Mesenteric fat pad (tissue), 1 donor: Measurements from ENCODE around the gene GSTO2. TPM values are rescaled to one million over a fixed set of nuclear protein-coding genes. Genes with fewer than 3 reads are reported as not detected.

Source experiments
- DNase-seq: peaks from one replicate; pipeline ENCODE4 v3.0.0-alpha.2; 2020; ENCODE audit warnings: low spot score
- total RNA-seq: library from RNA; stranded (reverse); fragmentation: NEBNext Ultra II Directional; extraction: Animal tissue kit (Norgen Biotek cat#: 25700); gene quantifications from one replicate; pipeline ENCODE4 v1.2.1, GENCODE V29; 2021
- donor health status: DM: yes; HTN: yes; CAD: no.

Gene GSTO2
- total RNA-seq, 1 donor from 2014 or later, result 0.45 TPM

DNA sequence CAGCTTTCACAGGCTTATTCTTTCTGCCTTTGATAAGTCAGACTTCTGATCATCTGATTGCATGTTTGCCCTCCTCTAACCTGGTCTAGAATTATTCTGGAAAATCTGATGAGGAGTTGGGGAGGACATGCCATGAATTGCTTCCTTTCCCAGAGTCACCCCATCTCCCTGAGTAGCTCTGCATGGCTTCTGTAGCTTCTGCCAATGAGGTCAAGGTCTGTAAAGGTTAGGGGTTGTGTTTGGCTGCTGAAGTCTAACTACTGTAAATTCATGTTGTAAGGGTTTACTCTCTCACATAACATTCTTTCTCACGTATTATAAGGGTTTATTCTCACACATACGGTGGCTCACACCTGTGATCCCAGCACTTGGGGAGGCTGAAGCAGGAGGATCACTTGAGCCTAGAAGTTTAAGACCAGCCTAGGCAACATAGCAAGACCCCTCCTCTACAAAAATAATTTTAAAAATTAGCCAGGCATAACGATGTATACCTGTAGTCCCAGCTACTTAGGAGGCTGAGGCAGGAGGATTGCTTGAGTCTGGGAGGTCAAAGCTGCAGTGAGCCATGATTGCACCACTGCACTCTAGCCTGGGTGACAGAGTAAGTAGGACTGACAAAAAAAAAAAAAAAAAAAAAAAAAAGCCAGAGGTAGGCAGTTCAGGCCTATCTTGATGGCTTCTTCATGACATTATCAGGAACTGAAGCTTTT lies 10.7 kb downstream of the GSTO2 start:
- DNase-seq, result no peak

DNA sequence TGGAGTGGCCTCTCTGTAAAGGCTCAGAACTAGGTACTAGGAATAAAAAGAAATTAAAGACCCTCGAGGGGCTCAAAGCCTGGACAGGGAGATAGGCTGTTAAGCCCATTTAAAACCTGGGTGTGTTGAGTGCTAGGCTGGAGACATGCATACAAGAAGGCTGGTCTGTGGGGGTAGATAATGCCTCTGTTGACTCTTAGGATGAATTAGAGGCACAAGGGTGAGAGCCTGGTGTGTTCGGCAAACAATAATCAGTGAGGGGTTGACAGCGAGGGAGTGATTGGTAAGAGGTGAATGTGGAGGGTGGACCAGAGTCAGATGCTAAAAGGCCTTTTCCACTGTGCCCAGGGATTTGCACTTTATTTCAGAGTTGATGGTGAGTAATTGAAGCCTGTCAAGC lies 12.7 kb downstream of the GSTO2 start:
- DNase-seq, result no peak

DNA sequence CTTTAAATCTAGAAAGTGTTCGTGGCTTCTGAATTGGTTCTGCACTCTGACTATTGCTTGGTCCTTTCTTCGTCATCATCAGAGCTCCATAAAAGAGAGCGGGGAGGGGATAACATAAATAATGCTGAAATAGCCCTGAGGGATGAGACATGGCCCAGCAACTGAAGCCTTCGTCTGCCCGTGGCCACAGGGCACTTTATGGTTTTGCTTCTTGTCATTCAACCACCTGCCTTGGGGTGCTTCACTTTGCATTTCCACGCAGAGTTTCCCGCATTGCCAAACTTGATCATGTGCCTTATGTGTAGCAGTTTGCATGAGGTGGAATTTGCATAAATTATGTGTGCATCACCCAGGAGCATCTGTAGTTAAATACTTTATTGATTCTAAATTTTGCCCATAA lies 15.9 kb downstream of the GSTO2 start:
- DNase-seq, result no peak

DNA sequence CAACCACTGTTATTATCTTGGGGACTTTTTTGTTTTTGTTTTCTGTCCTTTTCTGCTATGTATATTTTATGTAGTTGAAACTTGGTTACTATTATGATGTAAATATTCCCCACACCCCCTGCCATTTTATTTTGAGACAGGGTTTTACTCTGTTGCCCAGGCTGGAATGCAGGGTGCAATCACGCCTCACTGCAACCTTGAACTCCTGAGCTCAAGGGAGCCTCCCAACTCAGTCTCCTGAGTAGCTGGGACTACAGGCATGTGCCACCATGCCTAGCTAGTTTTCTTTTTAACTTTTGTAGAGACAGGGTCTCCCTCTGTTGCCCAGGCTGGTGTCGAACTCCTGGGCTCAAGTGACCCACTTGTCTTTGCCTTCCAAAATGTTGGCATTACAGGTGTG lies 18.0 kb downstream of the GSTO2 start:
- DNase-seq, result no peak

DNA sequence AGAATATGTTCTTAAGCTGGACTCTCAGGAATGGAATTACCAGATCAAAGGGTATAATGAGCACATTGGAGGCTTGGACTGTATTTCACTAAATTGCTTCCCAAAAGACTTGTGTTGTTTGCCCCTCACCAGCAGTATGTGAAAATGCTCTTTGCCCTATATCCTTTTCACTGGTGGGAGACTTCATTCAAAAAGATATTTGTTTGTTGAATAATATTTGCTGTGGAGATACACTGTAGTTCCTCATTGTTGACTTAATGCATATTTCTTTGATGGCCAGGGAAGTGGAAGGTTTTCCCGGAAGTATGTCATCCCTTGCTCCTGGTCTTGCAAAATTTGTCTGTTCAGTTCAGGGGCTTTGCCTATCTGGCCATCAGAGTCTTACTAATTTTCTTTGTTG lies 19.4 kb downstream of the GSTO2 start:
- no peak for DNase-seq

DNA sequence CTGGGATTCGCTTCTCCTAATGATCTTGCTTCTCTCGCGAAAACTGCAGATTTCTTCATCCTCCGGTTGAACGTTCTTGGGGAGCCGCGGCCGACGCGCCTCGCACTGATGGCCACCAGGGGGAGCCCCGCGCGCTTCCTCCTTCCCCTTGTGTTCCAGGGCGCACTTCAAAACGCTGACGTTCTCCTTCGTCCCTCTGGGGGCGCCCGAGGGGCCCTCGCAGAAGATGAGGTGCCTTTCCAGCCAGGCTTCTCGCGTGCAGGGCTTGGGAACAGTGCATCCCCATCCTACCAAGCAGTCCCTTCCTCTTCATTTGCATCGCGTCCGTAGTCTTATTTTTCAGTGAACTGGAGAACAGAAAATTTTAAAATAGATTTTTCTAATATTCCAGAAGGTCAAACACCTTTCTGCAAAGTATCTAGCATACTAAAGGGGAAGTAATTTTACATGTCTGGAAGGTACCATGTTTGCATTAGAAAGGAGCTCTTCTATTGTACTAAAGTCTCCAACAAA lies 22.5 kb downstream of the GSTO2 start:
- peak; percentile 97 for DNase-seq

DNA sequence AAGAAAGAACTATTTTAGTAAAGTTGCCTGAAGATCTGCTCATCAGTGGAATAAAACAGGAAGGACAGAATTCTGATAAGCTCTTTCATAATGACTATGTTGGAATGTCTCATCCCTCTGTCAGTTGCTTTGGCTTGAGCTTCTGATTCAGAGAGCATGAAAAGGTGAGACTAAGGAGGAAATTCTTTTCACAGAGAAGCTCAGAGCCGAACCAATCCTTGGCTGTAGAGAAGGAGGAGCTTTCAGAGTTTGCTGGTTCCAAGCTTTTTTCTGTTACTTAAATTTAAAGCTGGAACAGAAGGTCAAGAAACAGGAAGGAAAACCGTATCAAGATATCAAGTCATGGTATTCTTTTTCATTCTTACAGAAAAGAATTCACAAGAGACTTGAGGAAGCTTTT lies 24.0 kb downstream of the GSTO2 start:
- DNase-seq, result no peak

DNA sequence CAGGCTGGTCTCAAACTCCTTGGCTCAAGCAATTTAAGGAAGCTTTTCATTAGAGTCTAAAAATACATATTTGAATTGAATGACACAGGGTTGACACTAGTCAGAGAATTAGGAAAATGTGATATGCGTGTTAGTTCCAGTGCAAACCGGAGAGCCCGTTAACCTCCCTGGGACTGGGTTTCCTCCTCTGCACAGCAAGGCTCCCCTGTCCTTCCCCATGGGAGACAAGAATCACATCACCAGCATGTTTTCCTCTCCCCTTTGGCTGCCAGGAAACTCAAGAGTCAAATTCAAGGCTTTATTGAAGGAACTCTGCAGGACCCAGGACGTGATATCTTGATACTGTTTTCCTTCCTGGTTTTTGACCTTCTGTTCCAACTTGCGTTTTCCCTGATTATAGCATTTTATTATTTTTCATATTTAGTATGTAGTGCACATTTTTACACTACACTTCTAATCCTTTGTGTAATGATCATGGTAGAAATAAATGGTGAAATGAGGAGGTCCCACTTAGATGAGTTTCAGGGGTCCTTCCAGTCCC lies 24.9 kb downstream of the GSTO2 start:
- no peak for DNase-seq

DNA sequence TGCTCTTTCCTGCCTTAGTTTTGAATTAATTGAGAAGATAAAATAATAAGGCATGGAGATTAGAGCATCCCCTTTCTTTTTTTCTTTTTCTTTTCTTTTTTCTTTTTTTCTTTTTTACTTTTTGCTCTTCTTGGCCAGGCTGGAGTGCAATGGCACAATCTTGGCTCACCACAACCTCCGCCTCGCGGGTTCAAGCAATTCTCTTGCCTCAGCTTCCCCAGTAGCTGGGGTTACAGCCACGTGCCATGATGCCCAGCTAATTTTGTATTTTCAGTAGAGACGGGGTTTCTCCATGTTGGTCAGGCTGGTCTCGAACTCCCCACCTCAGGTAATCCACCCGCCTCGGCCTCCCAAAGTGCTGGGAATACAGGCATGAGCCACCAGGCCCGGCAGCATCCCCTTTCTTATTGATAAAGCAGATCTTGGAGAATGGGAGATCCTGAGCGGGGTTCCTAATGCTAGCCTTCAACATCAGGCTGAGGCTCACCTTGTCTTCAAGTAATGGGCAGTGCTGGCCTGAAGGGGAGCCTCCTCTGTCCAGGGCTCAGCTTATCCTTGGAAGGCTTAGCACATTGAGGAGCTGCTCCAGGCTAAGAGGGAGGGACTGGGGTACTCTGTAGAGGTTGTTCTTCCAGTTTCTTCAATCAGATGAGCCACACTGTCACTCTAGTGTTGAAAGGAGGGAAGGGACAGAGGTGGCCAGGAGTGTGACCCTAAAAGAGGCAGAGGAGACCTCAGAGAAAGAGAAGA lies 27.9 kb downstream of the GSTO2 start:
- no peak for DNase-seq

DNA sequence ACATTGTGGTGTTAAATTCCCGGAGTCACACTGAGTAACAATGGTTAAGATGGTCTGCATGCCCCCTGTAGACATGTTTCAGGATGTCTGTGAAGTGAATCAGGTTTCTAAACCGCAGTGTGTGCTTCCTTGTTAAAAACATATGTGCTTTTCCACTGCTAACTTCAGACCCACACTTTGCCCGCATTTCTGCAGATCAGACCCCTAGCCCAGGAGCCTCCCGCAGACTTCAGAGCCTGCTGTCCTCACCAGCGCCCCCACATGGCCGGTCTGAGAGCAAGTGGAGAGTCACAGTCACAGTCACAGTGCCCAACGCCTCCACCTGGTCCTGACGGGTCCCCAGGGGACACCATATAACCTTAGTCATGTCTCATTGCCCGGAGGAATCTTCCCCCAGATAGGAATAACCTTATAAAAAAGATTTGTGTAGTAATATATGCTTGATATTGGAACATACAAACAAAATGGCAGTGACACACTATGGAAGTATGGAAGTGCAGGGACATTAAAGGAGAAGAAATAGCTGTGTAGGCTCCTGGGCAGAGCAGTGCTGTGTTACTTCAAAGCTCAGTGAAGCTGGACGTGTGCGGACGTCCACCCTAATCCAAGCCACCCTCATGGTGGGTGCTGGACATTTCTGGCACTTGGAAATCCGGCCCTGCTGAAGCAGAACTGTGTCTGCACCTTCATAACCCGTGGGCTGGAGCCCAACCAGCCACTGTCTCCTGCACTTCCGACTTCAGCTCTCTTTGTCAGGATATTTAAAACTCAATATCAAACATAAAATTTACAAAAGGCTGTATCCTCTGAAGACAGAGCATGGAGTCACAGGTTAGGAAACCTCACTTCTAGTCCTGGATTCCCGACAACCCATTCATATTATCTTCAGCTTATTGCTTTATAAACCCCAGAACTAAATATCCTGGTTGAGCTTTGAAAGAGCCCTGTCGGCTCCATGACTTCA lies 29.0 kb downstream of the GSTO2 start:
- DNase-seq, result no peak

DNA sequence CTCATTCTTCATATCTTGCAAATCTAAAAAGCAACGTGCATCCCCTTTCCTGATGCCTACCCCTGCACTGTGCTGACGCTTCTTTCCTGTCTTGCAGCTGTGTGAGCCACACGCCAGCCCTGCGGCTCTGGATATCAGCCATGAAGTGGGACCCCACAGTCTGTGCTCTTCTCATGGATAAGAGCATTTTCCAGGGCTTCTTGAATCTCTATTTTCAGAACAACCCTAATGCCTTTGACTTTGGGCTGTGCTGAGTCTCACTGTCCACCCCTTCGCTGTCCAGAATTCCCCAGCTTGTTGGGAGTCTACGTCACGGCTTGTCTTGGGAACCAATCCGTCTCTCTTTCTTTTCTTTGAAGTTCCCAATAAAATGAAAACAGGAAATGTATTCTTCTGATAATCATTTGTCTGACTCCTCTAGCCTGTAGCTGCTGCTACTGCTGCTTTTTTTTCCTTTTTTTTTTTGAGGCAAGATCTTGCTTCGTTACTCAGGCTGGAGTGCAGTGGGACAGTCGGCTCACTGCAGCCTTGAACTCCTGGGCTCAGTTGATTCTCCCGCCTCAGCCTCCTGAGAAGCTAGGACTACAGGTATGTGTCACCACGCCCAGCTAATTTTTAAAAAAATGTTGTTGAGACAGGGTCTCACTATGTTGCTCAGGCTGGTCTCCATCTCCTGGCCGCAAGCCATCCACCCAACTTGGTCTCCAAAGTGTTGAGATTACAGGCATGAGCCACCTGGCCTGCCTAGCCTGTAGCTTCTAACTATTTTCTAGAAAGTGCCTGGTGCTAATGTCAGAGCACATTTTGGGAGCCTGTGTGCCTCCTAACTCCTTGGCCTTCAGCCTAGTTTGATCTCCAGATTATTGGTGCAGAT lies 30.3 kb downstream of the GSTO2 start:
- DNase-seq, result no peak

DNA sequence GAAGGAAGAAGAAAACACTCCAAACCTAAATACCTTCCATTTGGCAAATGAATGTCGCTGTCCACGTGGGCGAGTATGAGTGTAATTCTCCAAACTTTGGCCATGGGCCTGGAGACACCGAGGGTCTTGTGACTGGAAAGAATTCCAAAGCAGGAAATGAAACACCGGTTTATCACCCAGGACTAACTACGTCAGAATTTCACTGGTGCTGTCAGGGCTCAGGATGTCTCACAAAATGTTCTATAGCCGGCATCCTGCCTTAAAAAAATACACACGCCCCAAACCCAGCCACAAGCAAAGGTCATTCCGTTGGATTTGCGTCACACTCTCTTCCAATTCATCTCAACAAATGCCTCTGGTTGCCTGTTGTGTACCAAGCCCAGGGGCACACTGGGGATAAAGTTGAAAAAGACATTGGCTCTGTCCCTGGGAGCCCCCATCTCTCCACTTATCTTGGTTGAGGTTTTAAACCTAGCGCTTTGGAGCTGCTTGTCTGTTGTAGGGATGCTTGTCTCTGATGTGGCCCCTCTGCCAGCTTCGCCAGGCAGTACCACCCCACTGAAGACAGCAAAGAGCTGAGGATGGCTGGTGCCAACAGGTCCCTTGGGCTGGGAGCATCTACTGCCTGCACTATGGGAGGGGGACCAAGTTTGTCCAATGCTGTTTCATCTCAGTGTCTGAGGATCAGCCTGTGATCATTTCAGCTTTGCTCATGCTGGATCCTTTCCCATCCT lies 31.2 kb downstream of the GSTO2 start:
- DNase-seq, result no peak

DNA sequence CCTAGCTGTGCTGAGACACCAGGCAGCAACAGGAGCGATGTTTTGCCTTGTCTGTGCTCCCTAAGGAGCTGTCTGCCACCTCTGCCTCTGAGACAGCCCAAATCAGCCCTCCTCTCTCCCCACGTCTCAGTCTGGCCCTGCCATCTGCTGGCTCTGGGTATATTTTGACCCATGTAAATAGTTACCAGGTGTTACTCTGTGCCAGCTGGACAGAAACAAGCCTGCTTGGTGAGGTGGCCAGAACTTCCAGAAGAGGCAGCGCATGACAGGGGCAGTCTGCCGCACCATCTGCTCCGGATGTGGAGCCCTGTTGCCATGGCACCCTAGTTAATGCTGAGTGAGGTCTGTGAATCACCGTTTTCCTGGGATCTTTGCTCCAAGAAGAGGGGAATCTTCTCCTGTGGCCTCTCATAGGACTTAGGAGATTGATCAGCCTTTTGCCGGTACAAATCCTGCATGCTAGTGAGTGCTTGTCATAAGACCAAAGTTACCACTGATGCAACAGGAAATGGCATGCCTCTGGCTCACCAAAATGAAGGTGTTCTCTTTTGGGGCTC lies 31.8 kb downstream of the GSTO2 start:
- DNase-seq, result peak; percentile 88

DNA sequence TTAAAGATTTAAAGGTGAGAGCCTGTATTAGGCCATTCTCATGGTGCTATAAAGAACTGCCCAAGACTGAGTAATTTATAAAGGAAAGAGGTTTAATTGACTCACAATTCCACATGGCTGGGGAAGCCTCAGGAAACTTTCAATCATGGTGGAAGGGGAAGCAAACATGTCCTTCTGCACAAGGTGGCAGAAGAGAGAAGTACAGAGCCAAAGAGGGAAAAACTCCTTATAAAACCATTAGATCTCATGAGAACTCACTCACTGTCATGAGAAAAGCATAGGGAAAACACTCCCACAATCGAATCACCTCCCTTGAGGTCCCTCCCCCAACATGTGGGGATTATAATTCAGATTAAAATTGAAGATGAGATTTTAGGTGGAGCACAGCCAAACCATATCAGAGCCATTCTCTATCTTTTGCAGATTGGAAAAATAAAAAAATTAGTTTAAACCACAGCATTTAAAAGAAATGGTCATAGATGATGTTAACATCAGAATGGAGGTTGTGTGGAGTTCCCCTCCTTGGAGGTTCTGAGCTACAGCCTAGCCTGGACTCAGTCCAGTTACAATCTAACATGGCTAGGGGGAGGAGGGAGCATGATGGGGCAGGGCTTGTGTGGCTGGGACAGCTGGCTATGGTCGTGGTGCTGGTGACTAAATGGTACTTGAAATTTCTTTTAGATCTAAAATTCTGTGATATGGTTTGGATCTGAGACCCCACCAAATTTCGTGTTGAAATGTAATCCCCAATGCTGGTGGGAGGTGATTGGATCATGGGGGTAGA lies 33.1 kb downstream of the GSTO2 start:
- no peak for DNase-seq

DNA sequence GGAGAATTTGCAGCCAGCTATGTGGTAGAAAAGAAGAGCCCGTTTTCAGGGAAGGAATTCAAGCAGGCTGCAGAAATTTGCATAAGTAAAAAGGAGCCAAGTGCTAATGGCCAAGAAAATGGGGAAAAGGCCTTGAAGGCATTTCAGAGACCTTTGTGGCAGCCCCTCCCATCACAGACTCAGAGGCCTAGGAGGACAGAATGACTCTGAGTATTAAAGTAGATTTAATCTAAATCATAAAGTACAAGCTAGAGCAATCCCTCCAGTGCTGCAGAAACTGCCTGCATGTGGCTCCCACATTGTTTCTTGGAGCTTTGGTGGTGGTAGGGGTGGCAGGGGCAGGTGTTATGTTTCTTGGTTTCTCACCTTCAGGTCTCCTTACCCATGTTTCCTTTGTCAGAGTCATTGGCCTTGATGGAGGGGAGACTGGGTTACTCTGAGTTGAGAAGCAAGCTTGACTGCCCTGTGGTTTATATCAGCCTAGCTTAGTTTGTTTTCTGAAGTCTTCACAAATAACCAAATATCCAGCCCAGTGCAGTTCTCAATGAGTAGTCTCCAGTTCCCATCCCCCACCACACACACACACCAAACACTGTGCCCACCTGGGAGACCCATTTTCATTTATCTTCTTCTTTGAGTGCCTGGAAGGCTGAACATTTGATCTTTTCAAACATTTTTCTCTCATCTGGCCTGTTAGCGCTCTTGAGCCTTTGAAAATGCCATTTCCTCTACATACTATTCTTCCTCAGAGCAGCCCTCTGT lies 34.8 kb downstream of the GSTO2 start:
- peak; percentile 35 for DNase-seq

DNA sequence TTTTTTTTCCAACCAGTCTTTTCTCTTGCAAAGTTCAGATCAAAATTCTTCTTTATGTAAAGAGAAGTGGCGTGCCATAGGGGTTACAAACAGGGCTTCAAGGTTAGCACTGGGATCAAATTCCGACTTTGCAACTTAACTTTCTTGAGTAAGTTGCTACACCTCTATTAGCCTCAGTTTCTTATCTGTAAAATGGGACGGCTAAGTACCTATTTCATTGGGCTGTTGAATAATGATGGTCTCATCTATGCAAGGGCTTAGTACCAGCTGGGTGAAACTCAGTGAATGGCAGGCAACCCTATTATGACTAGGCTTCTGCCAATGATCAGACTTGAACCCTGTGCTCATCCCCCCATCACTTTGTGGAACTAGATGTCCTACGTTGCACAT lies 35.4 kb downstream of the GSTO2 start:
- DNase-seq, result no peak

DNA sequence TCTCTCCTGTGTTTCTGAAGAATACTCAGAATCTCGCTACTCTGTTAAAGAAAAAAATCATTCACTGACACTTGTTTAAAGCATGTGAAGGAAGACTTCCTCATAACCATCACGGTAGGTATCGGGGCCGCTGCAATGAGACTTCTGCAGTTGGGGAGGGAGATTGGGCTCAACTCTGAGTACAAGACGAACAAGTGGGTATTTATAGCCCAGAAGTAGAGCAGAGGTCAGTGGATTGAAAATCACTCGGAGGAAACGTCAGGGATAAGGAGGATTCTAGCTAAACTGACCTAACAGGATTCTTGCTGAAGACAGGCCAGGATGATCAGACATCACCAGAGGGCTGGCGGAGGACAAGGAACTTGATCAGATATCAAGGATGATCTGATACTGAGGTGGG lies 35.9 kb downstream of the GSTO2 start:
- peak; percentile 37 for DNase-seq

DNA sequence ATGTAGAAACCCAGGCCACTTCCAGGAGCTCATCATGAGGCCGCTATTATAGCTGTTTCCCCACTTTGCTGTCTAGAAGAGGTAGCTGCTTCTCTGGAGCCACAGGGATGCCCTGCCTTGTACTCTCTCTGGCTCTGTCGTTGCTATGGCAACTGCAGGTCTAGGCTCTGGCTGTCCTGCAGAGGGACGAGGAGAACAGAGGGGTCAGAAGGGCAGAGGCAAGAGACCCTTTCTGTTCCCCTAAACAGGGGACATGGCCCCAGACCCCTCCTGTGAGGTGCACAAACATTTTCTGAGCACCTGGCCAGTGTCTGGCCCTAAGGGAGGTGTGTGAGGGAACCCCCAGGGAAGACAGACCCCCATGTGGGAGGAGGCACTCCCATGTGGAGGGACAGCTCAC lies 37.9 kb downstream of the GSTO2 start:
- DNase-seq, result peak; percentile 45
